GM18517 (cell line): ENCODE data around the gene SPCS3.
A peak's percentile ranks its signal among the peaks of the same experiment; 100 is the strongest.
"Not testable (repeated sequence)": the region's sequence is repeated elsewhere in the genome, so short reads cannot be mapped to it uniquely, and the experiment has no call there.

Experiments used
- ATAC-seq: cut with Tn5 transposase; IDR thresholded peaks from one replicate; pipeline ENCODE4 v1.9.1; 2021; ENCODE audit warnings: mild to moderate bottlenecking, moderate library complexity; ENCODE audit not compliant: unreplicated experiment

SPCS3 gene

DNA sequence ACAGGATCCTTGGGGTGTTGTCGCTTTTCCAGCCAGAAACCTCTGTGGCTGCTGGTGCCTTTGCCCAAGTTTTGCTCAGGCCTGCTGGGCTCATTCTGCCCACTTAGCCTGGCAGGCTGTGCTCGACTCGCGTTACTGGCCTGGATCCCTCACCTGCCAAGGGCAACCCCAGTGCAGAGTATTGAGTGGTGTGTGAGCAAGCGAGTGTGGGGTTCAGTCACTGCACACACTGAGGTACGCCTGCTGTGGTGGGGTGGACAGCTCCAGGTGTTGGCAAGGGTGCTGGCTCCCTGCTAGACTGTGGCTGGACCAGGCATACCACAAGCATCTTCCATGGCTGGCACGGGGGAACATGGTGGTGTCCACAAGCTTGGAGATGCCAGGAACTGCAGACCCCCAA lies 22.6 kb downstream of the SPCS3 start:
- ATAC-seq: no peak

- no peak for ATAC-seq
Observed at GRCh38 chr4:176343286-176343685, 23.5 kb downstream of the SPCS3 start.

GRCh38 chr4:176345346-176345745 lies 25.6 kb downstream of the SPCS3 start:
- ATAC-seq: not testable (repeated sequence)

- not testable (repeated sequence) for ATAC-seq
Observed at GRCh38 chr4:176346836-176347235, 27.1 kb downstream of the SPCS3 start.

GRCh38 chr4:176350671-176351070 lies 30.9 kb downstream of the SPCS3 start:
- ATAC-seq: no peak

GRCh38 chr4:176354884-176355283 lies 35.1 kb downstream of the SPCS3 start:
- ATAC-seq: no peak

DNA sequence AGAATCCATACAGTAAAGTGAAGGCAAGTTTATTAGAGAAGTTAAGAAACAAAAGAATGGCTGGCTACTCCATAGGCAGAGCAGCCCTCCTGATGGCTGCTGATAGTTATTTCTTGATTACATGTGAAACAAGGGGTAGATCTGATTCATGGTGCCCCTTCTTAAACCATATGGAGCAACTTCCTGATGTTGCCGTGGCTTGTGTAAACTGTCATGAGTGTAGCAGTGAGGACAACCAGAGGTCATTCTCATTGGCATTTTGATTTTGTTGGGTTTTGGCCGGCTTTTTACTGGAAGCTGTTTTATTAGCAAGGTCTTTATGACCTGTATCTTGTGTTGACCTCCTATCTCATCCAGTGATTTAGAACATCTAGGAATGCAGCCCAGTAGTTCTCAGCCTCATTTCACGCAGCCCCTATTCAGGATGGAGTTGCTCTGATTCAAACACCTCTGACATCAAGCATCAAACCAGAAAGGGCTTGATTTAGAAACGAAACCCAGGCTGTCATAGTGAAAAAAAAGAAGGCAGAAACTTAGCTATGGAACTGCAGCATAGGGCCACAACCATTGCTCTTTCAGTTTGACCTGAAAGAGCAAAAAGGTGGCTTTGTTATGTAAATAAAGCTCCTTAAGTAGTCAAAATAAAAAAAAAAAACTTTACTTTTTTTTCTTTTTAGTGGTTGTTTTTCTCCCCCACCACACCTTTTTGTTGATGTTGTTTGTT lies 37.8 kb downstream of the SPCS3 start:
- peak; percentile 99 for ATAC-seq

DNA sequence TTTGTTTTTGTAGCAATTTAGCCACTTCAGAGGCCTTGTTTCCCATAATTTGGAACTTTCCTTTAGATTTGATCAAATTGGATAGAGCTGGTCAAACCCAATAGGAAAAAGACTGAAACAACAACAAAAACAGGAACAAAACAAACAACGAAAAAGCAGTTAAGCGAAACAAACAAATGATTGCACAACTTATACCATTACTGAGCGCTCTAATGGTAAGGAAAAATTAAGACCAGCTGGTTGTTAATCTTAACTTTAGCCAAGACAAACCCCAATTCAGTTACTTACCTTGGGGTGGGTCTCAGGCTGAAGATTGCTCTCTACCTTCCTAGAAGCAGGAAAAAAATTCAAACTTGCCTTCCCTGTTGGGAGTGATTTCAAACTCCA lies 38.3 kb downstream of the SPCS3 start:
- peak; percentile 16 for ATAC-seq

DNA sequence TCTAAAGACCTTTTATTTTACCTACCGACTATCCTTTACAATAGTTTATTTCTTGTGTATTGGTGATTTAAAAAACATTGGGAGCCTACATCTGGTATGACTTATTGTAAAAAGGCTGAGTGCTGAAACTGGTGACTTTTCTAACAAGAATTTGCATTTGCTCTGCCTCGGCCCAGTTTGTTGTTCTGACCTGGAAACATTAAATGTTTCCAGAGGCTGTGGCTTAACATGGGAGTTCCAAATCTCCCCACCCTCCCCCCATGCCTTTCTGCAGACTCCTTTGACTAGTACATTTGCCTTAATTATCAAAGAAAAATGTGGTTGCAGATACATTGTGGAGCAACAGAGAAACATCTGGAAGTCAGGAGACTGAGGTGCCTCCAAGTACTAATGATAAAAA lies 39.8 kb downstream of the SPCS3 start:
- no peak for ATAC-seq

GRCh38 chr4:176360446-176360845 lies 40.7 kb downstream of the SPCS3 start:
- ATAC-seq: no peak

- ATAC-seq: peak; percentile 89
Observed at GRCh38 chr4:176363072-176363471, 43.3 kb downstream of the SPCS3 start.

DNA sequence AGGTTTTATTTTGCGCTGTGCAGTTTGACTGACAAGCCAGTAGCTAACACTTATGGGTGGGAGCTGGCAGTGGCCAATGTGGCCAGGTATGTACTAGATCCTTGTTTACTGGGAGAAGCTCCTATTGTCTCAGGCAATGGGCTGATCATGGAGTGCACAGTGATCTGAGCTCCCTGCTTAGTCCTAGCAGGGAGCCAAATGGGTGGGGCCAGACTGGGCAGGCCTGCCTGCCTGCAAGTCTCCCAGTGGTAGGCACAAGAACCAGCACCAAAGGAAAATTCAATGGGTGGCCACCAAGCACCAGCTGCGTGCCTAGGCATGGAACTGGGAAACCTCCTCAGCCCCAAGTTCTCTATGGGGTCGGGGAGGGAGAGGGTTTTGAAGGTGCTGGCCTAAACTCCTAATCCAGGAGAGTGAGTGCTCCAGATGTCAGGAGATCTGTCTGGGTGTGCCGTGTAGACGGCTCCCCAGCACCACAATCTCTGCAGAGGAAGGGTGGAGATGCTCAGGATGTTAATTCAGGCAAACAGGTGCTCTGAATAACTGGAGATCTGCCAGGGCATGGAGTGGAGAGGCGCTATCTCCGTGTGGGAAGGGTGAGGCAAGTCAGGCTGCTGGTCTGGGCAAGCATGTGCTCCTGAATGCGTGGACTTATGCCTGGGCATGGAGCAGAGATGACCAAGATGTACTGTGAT lies 48.2 kb downstream of the SPCS3 start:
- ATAC-seq: no peak

- ATAC-seq: peak; percentile 42
Observed at GRCh38 chr4:176376032-176376614, 56.4 kb downstream of the SPCS3 start.

GRCh38 chr4:176377780-176378179 lies 58.0 kb downstream of the SPCS3 start:
- ATAC-seq: peak; percentile 97

- no peak for ATAC-seq
Observed at GRCh38 chr4:176380352-176381157, 60.8 kb downstream of the SPCS3 start.
